Smooth muscle cell (in vitro differentiated cells): ENCODE results near the gene PLIN1. TPM values are rescaled to one million over a fixed set of nuclear protein-coding genes. Genes with fewer than 3 reads are reported as not detected.

Experiments used
- DNase-seq: peaks from one replicate; lab custom pipeline; 2025; ENCODE audit not compliant: unreplicated experiment; lab: John Stamatoyannopoulos, UW
- H2AFZ ChIP-seq: fragments of 200-600 bp; sonication (generic); 2 replicates; pipeline ENCODE4 v1.6.0; 2016; ENCODE audit warnings: antibody characterized with exemption, low read depth, mild to moderate bottlenecking
- H3F3A ChIP-seq: fragments of 200-600 bp; sonication (generic); 2 replicates; pipeline ENCODE4 v1.6.0; 2017; ENCODE audit warnings: antibody characterized with exemption, low read depth
- H3K27ac ChIP-seq: fragments of 200-600 bp; sonication (generic); 2 replicates; pipeline ENCODE4 v1.5.1; 2016; ENCODE audit warnings: low read depth, mild to moderate bottlenecking
- H3K27me3 ChIP-seq: fragments of 200-600 bp; sonication (generic); 2 replicates; pipeline ENCODE4 v1.6.1; 2016; ENCODE audit warnings: low read depth, mild to moderate bottlenecking
- H3K36me3 ChIP-seq: fragments of 200-600 bp; sonication (generic); 2 replicates; pipeline ENCODE4 v1.5.1; 2016; ENCODE audit warnings: low read depth
- H3K4me1 ChIP-seq: fragments of 200-600 bp; sonication (generic); 2 replicates; pipeline ENCODE4 v1.5.1; 2016; ENCODE audit warnings: low read depth
- H3K4me2 ChIP-seq: fragments of 200-600 bp; sonication (generic); 2 replicates; pipeline ENCODE4 v1.6.0; 2016; ENCODE audit warnings: mild to moderate bottlenecking
- H3K4me3 ChIP-seq: fragments of 200-600 bp; sonication (generic); 2 replicates; pipeline ENCODE4 v1.5.1; 2016; ENCODE audit warnings: mild to moderate bottlenecking
- H3K79me2 ChIP-seq: fragments of 200-600 bp; sonication (generic); 2 replicates; pipeline ENCODE4 v1.6.0; 2016; ENCODE audit warnings: low read depth, mild to moderate bottlenecking
- H3K9ac ChIP-seq: fragments of 200-600 bp; sonication (generic); 2 replicates; pipeline ENCODE4 v1.6.0; 2016; ENCODE audit warnings: low read depth
- H3K9me3 ChIP-seq: fragments of 200-600 bp; sonication (generic); replicated peaks from 2 replicates; pipeline ENCODE4 v1.5.1; 2016; ENCODE audit warnings: low read depth
- H4K20me1 ChIP-seq: fragments of 200-600 bp; sonication (generic); 2 replicates; pipeline ENCODE4 v1.6.0; 2016; ENCODE audit warnings: low read depth
- WGBS: methylation state at CpG from one replicate; pipeline ENCODE4 v1.1.7; 2016; ENCODE audit warnings: low lambda C conversion rate; 5-methylcytosine and 5-hydroxymethylcytosine counted together
- polyA plus RNA-seq: library from polyadenylated mRNA; unstranded; fragments of >200 nt; fragmentation: Nextera tagmentation; extraction: Ambion mirVana; gene quantifications from 2 replicates; pipeline ENCODE4 v1.2.1, GENCODE V29; 2016
- total RNA-seq: library from RNA; depleted of rRNA; stranded (reverse); fragments of >200 nt; gene quantifications from 2 replicates; pipeline ENCODE4 v1.2.3, GENCODE V29; 2014
- TF ChIP-seq, protein P1 (sequence below): fragments of 200-600 bp; sonication (generic); IDR thresholded peaks from 2 replicates; pipeline ENCODE4 v1.5.1; 2017; ENCODE audit warnings: borderline replicate concordance, mild to moderate bottlenecking, antibody characterized with exemption; ENCODE audit not compliant: insufficient read depth, poor library complexity, severe bottlenecking

PLIN1 gene, protein sequence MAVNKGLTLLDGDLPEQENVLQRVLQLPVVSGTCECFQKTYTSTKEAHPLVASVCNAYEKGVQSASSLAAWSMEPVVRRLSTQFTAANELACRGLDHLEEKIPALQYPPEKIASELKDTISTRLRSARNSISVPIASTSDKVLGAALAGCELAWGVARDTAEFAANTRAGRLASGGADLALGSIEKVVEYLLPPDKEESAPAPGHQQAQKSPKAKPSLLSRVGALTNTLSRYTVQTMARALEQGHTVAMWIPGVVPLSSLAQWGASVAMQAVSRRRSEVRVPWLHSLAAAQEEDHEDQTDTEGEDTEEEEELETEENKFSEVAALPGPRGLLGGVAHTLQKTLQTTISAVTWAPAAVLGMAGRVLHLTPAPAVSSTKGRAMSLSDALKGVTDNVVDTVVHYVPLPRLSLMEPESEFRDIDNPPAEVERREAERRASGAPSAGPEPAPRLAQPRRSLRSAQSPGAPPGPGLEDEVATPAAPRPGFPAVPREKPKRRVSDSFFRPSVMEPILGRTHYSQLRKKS
- total RNA-seq (0.04 and 0.13 TPM in 2 replicates), polyA plus RNA-seq (0.66 TPM in 1 of 2 replicates, not detected in the other)

DNA sequence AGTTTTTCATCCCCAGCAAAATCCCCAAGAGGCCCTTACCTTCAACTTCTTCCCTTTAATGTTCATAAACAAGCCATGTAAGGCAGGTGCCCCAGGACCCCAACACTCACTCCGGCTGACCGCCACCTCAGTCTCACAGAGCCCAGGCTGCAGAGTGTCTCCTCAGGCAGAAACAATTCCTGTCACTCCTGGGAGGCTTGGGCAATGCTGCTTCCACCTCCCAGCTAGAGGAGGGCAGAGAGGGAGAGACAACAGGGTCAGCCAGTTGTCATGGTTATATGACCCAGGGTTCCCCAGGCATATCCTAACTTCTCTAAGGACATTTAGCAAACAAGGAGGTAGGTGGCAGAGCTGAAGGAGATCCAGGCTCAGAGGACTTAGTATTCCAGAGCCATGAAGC is at the start of gene PLIN1:
PLIN1 (minus strand) TSS at position 156 of the 400 bp plus-strand sequence. CDS start 1,878 bp downstream, outside the sequence.
- no peaks in the 10 kb centered on the region for H3K36me3 ChIP-seq
- TF ChIP-seq, protein P1, sequence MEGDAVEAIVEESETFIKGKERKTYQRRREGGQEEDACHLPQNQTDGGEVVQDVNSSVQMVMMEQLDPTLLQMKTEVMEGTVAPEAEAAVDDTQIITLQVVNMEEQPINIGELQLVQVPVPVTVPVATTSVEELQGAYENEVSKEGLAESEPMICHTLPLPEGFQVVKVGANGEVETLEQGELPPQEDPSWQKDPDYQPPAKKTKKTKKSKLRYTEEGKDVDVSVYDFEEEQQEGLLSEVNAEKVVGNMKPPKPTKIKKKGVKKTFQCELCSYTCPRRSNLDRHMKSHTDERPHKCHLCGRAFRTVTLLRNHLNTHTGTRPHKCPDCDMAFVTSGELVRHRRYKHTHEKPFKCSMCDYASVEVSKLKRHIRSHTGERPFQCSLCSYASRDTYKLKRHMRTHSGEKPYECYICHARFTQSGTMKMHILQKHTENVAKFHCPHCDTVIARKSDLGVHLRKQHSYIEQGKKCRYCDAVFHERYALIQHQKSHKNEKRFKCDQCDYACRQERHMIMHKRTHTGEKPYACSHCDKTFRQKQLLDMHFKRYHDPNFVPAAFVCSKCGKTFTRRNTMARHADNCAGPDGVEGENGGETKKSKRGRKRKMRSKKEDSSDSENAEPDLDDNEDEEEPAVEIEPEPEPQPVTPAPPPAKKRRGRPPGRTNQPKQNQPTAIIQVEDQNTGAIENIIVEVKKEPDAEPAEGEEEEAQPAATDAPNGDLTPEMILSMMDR = no peak
- no peak within 1 kb of the TSS for H3K27ac ChIP-seq
- H4K20me1 ChIP-seq = no peaks in the 10 kb centered on the region
- no peak within 1 kb of the TSS for H2AFZ ChIP-seq
- H3K4me2 ChIP-seq = no peak within 1 kb of the TSS
- no peaks in the 10 kb centered on the region for H3K4me1 ChIP-seq
- H3F3A ChIP-seq = no peaks in the 10 kb centered on the region
- WGBS = 97% methylated on average over 2 of the region's 2 CpGs
- H3K9me3 ChIP-seq = no peaks in the 10 kb centered on the region
- H3K4me3 ChIP-seq = no peak within 1 kb of the TSS
- H3K79me2 ChIP-seq = no peaks in the 10 kb centered on the region
- H3K27me3 ChIP-seq = no peaks in the 10 kb centered on the region
- DNase-seq = no peak
- no peak within 1 kb of the TSS for H3K9ac ChIP-seq

DNA sequence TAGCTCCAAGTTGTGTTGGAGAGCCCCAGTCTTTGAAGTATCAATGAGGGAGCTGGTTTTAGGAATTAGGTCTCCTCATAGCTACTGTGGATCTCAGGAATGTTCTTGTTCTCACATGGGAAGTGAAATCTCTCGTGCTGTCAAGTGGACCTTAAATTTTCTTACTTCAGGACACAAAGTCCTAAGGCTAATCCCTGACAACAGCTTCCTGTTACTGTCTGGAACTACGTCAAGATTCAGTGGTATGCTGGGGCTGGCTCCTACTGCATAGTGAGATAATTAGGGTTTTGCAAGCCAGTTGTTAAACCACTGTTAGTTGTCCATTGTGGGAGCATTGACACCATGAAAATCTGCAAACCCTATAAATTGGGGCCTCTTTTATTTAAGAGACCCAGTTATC is 49.1 kb upstream of the PLIN1 start:
- Histone ChIP-seq H4K20me1 (no peaks in the 10 kb centered on the region), H3K9ac (no peak overlapping the region), H2AFZ (no peak overlapping the region), H3K9me3 (no peaks in the 10 kb centered on the region), H3K27ac (no peak overlapping the region), H3K27me3 (peaks cover 7% of the 10 kb centered on the region), H3K79me2 (no peaks in the 10 kb centered on the region), H3F3A (no peaks in the 10 kb centered on the region), H3K36me3 (no peaks in the 10 kb centered on the region), H3K4me2 (no peak overlapping the region), H3K4me1 (no peaks in the 10 kb centered on the region), H3K4me3 (no peak overlapping the region)
- no peak for DNase-seq
- whole genome bisulfite sequencing = 30% methylated on average over 2 of the region's 2 CpGs
- TF ChIP-seq, protein P1 = no peak

DNA sequence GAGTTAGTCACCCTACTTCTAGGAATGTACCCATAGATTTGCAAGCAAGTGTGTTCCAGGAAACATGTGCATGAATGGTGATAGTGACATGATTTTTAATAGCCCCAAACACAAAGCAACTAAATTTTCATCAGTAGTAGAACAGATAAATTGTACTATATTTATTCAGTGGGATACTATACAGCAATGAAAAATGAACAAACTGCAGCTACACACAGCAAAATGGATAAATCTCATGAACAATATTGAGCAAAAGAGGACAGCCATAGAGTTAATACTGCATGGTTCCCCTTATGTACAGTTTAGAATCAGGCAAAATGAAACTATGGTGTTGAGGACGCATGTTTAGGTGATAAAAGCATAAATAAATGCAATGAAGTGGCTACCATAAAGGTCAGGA is 45.9 kb upstream of the PLIN1 start:
- Histone ChIP-seq H3K36me3 (no peaks in the 10 kb centered on the region), H3K4me1 (no peaks in the 10 kb centered on the region), H3K27ac (no peak overlapping the region), H3K4me2 (no peak overlapping the region), H3K27me3 (no peaks in the 10 kb centered on the region), H2AFZ (no peak overlapping the region), H3F3A (no peaks in the 10 kb centered on the region), H3K79me2 (no peaks in the 10 kb centered on the region), H4K20me1 (no peaks in the 10 kb centered on the region), H3K9ac (no peak overlapping the region), H3K9me3 (no peaks in the 10 kb centered on the region), H3K4me3 (no peak overlapping the region)
- 88% methylated on average over 1 of the region's 1 CpG for WGBS
- TF ChIP-seq, protein P1 = no peak
- no peak for DNase-seq
